Measurements from ENCODE around the gene RNF141. TPM values are rescaled to one million over a fixed set of nuclear protein-coding genes. Genes with fewer than 3 reads are reported as not detected.

The RNF141 gene
- total RNA-seq, 4 donors from 2014 or later, result 28.1 to 35.1 (median 33.5) TPM

GRCh38 chr11:10561947-10562346, 21.0 kb upstream of the RNF141 start:
- H3K27ac ChIP-seq, result no peak overlapping the region
- H3K4me1 ChIP-seq, result no peaks in the 10 kb centered on the region
- H3K4me3 ChIP-seq, result no peak overlapping the region
- TF ChIP-seq POLR2A (IDR thresholded peaks at IDR 0.05) (no peak), CTCF (IDR thresholded peaks at IDR 0.05) (no peak)
- no peaks in the 10 kb centered on the region for H3K9me3 ChIP-seq
- DNase-seq, result no peak
- no peaks in the 10 kb centered on the region for H3K36me3 ChIP-seq
- no peaks in the 10 kb centered on the region for H3K27me3 ChIP-seq

GRCh38 chr11:10561043-10561818, 20.2 kb upstream of the RNF141 start:
- no peak for TF ChIP-seq CTCF (IDR thresholded peaks at IDR 0.05)
- no peak for TF ChIP-seq POLR2A (IDR thresholded peaks at IDR 0.05)
- H3K9me3 ChIP-seq, result no peaks in the 10 kb centered on the region
- H3K27ac ChIP-seq, result no peak overlapping the region
- no peak for DNase-seq
- no peaks in the 10 kb centered on the region for H3K36me3 ChIP-seq
- no peak overlapping the region for H3K4me3 ChIP-seq
- no peaks in the 10 kb centered on the region for H3K4me1 ChIP-seq
- H3K27me3 ChIP-seq, result no peaks in the 10 kb centered on the region

- H3K36me3 ChIP-seq, result no peaks in the 10 kb centered on the region
- no peaks in the 10 kb centered on the region for H3K27me3 ChIP-seq
- H3K4me3 ChIP-seq, result no peak overlapping the region
- peak overlapping the region in 1 of 4 donors; percentile 12 for H3K27ac ChIP-seq
- H3K9me3 ChIP-seq, result no peaks in the 10 kb centered on the region
- no peak for DNase-seq
- TF ChIP-seq POLR2A (IDR thresholded peaks at IDR 0.05) (no peak), CTCF (IDR thresholded peaks at IDR 0.05) (no peak)
- H3K4me1 ChIP-seq, result no peaks in the 10 kb centered on the region
Measured at GRCh38 chr11:10558288-10558687, 17.3 kb upstream of the RNF141 start.

- no peak overlapping the region for H3K27ac ChIP-seq
- H3K9me3 ChIP-seq, result peaks cover 0 to 5% (median 0%) of the 10 kb centered on the region in 4 donors
- TF ChIP-seq CTCF (IDR thresholded peaks at IDR 0.05), result no peak
- no peak overlapping the region for H3K4me3 ChIP-seq
- no peaks in the 10 kb centered on the region for H3K27me3 ChIP-seq
- H3K36me3 ChIP-seq, result no peaks in the 10 kb centered on the region
- DNase-seq, result no peak
- H3K4me1 ChIP-seq, result no peaks in the 10 kb centered on the region
Measured at GRCh38 chr11:10556590-10556989, 15.6 kb upstream of the RNF141 start.

GRCh38 chr11:10551845-10552352, 10.9 kb upstream of the RNF141 start:
- no peak for DNase-seq
- Histone ChIP-seq H3K9me3 (peaks cover 0 to 5% (median 0%) of the 10 kb centered on the region in 4 donors), H3K4me3 (no peak overlapping the region)

More at GRCh38 chr11:10551845-10552352, 10.9 kb upstream of the RNF141 start:
- Histone ChIP-seq H3K36me3 (no peaks in the 10 kb centered on the region), H3K27ac (no peak overlapping the region), H3K4me1 (no peaks in the 10 kb centered on the region), H3K27me3 (no peaks in the 10 kb centered on the region)
- TF ChIP-seq POLR2A (IDR thresholded peaks at IDR 0.05) (no peak), CTCF (IDR thresholded peaks at IDR 0.05) (no peak)

Data from Peyer's patch (tissue), 4 donors.